NCI-H524 treated with DMSO at 0.1 percent for 48 hours (cell line): Measurements from ENCODE around the gene RTBDN.

Experiments used
- DNase-seq: peaks from one replicate; lab custom pipeline; 2025; lab: John Stamatoyannopoulos, UW

The RTBDN gene

GRCh38 chr19:12792051-12792852 is 42.1 kb downstream of the RTBDN start:
- no peak for DNase-seq

GRCh38 chr19:12791345-12792050 is 42.9 kb downstream of the RTBDN start, which contains the start of gene JUNB:
JUNB (plus strand) TSS chr19:12791486; CDS start chr19:12791772, 286 bp downstream.
- peak; percentile 65 for DNase-seq

- no peak for DNase-seq
Measured at GRCh38 chr19:12790628-12791344, 43.6 kb downstream of the RTBDN start.

GRCh38 chr19:12789904-12790619 is 44.3 kb downstream of the RTBDN start:
- DNase-seq, result peak; percentile 67

- no peak for DNase-seq
Measured at GRCh38 chr19:12789098-12789903, 45.1 kb downstream of the RTBDN start.

- DNase-seq, result no peak
Measured at GRCh38 chr19:12788682-12789097, 45.7 kb downstream of the RTBDN start.

GRCh38 chr19:12788042-12788681 is 46.2 kb downstream of the RTBDN start:
- no peak for DNase-seq

GRCh38 chr19:12787458-12787857 is 46.9 kb downstream of the RTBDN start:
- no peak for DNase-seq

GRCh38 chr19:12786952-12787351 is 47.4 kb downstream of the RTBDN start:
- no peak for DNase-seq

GRCh38 chr19:12786141-12786870 is 48.1 kb downstream of the RTBDN start:
- no peak for DNase-seq

- no peak for DNase-seq
Measured at GRCh38 chr19:12785431-12786031, 48.8 kb downstream of the RTBDN start.

GRCh38 chr19:12784871-12785430 is 49.4 kb downstream of the RTBDN start:
- DNase-seq, result no peak

GRCh38 chr19:12784394-12784870 is 49.9 kb downstream of the RTBDN start:
- no peak for DNase-seq

GRCh38 chr19:12783849-12784393 is 50.5 kb downstream of the RTBDN start:
- DNase-seq, result no peak

GRCh38 chr19:12783291-12783848 is 51.0 kb downstream of the RTBDN start:
- no peak for DNase-seq

- no peak for DNase-seq
Measured at GRCh38 chr19:12782424-12783290, 51.7 kb downstream of the RTBDN start.

GRCh38 chr19:12782174-12782423 is 52.3 kb downstream of the RTBDN start:
- DNase-seq, result no peak
